Activated CD4-positive, CD25-positive, alpha-beta regulatory T cell treated with anti-CD3 and anti-CD28 coated beads, Interleukin-2, amount 50 U/mL, for 16 hours (primary cell): Measurements from ENCODE around the gene EEPD1.

ENCODE experiments used
- DNase-seq: peaks from one replicate; pipeline ENCODE4 v3.0.0-alpha.2; 2020; ENCODE audit warnings: low read depth, low spot score

Gene EEPD1

GRCh38 chr7:36279200-36279925, 126.3 kb downstream of the EEPD1 start:
- no peak for DNase-seq

GRCh38 chr7:36279926-36280315, 126.9 kb downstream of the EEPD1 start:
- no peak for DNase-seq

DNA sequence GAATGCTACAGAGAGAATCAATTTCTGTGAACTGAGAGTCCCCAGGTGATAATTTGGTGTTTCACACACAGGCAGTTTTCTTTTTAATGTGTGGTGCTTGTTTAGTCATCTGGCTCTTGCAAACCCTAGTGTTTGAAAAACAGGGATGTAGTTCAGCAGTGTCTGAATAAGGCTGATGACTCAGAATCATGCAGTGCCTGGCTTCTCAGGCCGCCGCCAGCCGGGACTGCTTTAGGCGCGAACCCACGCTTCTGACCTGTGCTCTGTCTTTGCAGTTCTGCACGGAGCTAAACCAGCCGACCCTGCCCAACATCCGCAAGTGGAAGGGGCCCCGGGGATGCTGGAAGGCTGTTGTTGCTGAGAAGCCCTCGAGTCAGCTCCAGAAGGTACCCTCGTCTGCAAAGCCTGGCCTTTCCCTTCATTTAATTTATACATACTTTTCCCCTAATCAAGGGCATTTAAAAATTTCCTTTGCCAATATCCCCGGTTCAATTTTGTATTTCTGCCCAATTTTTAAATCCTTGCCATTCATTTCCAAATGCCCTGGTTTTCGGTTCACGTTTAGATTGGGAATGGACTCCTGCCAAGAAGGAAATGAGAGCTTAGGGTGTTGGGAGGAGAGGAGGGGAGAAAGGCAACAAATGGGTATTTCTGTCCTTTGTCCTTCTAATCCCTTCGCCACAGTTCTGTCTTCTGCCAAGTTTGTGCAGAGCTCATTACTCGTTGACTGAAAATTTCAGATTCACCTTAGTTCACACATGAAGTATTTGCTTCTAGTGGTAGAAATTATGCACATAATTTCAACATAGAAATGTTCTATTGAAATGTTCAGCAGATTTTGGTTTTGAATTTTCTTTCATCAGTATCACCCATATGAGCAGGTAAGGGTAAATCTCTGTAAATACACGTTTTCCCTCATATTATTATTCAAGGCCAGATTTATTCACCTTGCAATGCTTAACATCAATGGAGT, 128.1 kb downstream of the EEPD1 start:
- DNase-seq = no peak

DNA sequence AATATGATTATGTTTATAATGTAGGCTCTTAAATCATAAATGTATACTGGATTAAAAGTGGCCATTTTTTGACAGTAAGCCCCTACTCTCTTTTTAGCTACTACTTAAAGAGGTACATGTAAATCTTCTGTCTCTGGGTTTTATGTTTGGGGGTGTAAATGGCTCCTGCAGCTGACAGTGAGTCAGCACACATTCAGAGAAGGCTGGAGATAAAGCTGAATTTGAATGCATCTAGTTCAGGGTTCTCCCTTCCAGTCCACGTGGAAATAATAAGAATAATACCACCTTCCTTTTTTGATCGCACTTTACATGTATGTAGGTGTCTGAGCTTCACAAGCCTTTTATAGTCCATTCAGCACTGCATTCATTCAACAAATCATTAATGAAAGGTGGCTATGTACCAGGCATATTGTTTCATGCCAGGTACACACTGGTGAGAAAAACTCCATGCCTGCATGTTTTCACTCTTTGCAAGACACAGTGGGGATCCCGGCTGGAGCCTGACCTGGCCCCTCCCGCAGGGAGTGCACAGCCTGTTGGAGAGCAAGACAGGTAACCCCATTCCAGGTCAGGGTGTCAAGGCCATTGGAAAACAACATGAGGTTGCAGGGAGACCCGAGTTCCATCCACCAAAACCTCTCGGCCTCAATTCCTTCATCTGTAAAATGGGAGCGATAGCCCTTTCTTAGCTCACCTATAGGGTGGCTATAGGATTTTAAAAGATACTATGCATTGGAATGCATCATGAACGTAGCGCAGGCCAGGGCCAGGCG, 129.1 kb downstream of the EEPD1 start:
- no peak for DNase-seq

- no peak for DNase-seq
These were observed 130.1 kb downstream of the EEPD1 start for GRCh38 chr7:36283181-36283580.

- no peak for DNase-seq
These were observed 130.7 kb downstream of the EEPD1 start for GRCh38 chr7:36283711-36284130.

DNA sequence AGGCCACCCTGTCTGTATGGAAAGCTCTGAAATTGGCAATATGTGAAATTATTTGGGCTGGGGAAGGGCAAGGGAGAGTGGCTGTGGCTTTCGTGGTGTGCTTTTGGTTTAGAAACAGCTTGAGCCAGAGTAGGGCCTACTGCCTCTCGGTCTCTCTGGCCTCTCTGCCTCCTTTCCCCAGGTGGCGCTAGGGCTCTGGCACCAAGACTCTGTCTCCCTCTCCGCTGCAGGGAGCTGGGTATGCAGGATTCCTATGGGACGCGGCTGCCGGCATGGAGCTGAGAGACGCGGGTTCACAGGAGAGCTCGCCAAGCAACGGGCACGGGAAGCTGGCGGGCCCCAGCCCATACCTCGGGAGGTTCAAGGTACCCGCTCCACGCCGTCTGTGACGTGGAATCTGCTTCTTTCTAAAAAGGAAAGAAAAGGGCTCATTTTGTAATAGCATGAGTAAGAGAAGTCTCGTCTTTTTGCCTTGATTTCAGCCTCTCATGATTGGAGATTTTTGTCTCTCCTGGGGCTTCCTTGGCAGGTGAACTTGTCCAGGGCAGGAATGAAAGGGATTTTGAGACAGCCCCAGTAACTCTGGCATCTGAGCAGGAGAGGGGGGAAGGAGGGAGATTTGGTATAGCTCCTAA, 131.5 kb downstream of the EEPD1 start:
- DNase-seq = no peak

GRCh38 chr7:36285276-36285675, 132.2 kb downstream of the EEPD1 start:
- no peak for DNase-seq

GRCh38 chr7:36286226-36286625, 133.2 kb downstream of the EEPD1 start:
- DNase-seq = no peak

GRCh38 chr7:36286688-36287087, 133.6 kb downstream of the EEPD1 start:
- DNase-seq = no peak

- DNase-seq = peak; percentile 13
These were observed 134.6 kb downstream of the EEPD1 start for GRCh38 chr7:36287371-36288241.

DNA sequence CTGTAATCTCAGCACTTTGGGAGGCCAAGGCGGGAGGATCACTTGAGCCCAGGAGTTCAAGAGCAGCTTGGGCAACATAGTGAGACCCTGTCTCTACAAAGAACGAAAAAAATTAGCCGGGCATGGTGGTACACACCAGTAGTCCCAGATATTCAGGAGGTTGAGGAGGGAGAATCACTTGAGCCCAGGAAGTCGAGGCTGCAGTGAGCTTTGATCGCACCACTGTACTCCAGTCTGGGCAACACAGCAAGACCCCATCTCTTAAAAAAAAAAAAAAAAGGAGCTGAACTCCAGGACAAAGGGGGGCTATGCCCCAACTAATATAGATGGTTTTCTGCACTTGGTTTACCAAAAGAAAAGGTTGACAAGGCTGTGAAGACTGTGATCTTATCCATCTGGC, 135.4 kb downstream of the EEPD1 start:
- no peak for DNase-seq

- no peak for DNase-seq
These were observed 137.0 kb downstream of the EEPD1 start for GRCh38 chr7:36289833-36290661.

GRCh38 chr7:36291387-36292316, 138.6 kb downstream of the EEPD1 start:
- DNase-seq = peak; percentile 56

GRCh38 chr7:36295090-36295489, 142.0 kb downstream of the EEPD1 start:
- no peak for DNase-seq

DNA sequence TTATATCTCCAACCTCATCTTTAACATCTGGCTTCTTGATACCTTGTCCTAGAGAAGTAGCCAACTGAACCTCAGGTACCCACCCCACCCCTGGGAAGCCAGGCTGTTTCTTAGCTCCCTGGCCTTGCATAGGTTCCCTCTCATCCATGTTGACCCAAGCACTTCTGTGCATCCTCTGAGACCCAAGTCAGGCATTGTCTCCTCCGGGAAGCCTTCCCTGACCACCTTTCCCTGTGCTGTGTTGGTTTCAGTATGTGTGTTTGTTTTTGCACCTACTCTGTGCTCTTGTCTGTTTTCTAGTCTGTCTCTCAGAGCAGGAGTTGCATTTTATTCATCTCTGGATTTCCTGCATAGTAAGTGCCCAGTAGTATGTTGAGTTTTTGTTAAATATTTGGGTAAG, 143.2 kb downstream of the EEPD1 start:
- DNase-seq = no peak

- DNase-seq = no peak
These were observed 144.4 kb downstream of the EEPD1 start for GRCh38 chr7:36297364-36298009.

DNA sequence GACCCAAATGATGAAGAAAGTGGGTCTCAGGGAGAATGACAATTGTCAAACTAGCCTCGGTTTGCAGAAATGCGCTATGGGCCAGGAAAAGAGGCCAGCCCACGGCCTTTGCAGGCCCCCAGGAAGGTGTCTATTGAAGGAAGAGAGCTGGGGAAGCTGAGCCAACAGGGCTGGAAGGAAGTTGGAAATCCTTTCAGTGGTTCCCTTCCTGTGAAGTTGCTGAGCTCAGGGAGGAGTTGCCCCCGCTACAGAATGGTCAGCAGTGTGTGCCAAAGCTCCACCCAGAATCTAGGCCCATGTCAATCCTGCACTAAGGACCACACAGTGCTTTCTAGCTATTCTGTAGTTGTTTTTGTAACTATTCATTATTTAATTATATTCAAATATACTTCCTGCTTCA, 145.1 kb downstream of the EEPD1 start:
- DNase-seq = no peak
